GM12878 (cell line): ENCODE results near the gene CACNA1H.

Experiments
- CHD4 ChIP-seq: fragments of 200-600 bp; sonication (generic); IDR thresholded peaks from 2 replicates; pipeline ENCODE4 v1.6.1; 2016; ENCODE audit warnings: mild to moderate bottlenecking
- EP300 ChIP-seq, 2 experiments: fragments of 150-350 bp in 1 of 2; IDR thresholded peaks; 2 replicates each; pipeline ENCODE4 v1.6.1; 2011 to 2012; ENCODE audit warnings: low read depth in 2 of 2, low read length in 2 of 2, borderline replicate concordance in 1 of 2, improper control_type of control experiment in 1 of 2, inconsistent platforms in 1 of 2; ENCODE audit not compliant: control insufficient read depth in 1 of 2
- JUND ChIP-seq: IDR thresholded peaks from 2 replicates; pipeline ENCODE4 v1.6.1; 2012; ENCODE audit warnings: low read depth, mild to moderate bottlenecking, low read length, improper control_type of control experiment, moderate library complexity
- MTA2 ChIP-seq: fragments of 450-650 bp; IDR thresholded peaks from 2 replicates; pipeline ENCODE4 v1.6.1; 2016; ENCODE audit warnings: low read depth, mild to moderate bottlenecking, moderate library complexity
- RBBP5 ChIP-seq: fragments of 200-600 bp; sonication (generic); conservative IDR thresholded peaks from 2 replicates; pipeline ENCODE4 v1.6.1; 2016
- SIX5 ChIP-seq: IDR thresholded peaks from 2 replicates; pipeline ENCODE4 v1.6.1; 2011; ENCODE audit warnings: mild to moderate bottlenecking, low read depth, low read length, moderate library complexity; ENCODE audit not compliant: severe bottlenecking
- ZBED1 ChIP-seq: IDR thresholded peaks from 2 replicates; pipeline ENCODE4 v1.6.1; 2016; ENCODE audit warnings: borderline replicate concordance
- ZNF217 ChIP-seq: fragments of 450-650 bp; IDR thresholded peaks from 2 replicates; pipeline ENCODE4 v1.6.1; 2017; ENCODE audit warnings: antibody characterized with exemption, mild to moderate bottlenecking
- TF ChIP-seq, protein P1 (sequence below): fragments of 450-650 bp; formaldehyde crosslinking; IDR thresholded peaks from 2 replicates; pipeline ENCODE4 v1.4.0; 2020; ENCODE audit warnings: mild to moderate bottlenecking, moderate library complexity
- TF ChIP-seq, protein P2 (sequence below), 3 experiments: IDR thresholded peaks in 2 of 3; conservative IDR thresholded peaks in 1 of 3; 2 replicates each; pipeline ENCODE4 v1.5.1; 2011; ENCODE audit warnings: low read depth in 3 of 3, low read length in 3 of 3, mild to moderate bottlenecking in 3 of 3, control low read depth in 2 of 3, moderate library complexity in 2 of 3, inconsistent platforms in 1 of 3, mixed read lengths in 1 of 3; ENCODE audit not compliant: control insufficient read depth in 2 of 3, insufficient read depth in 1 of 3; ENCODE audit errors: extremely low read depth in 1 of 3
- TF ChIP-seq, protein P3 (sequence below): fragments of 450-650 bp; IDR thresholded peaks from 2 replicates; pipeline ENCODE4 v1.6.1; 2018; ENCODE audit warnings: borderline replicate concordance, mild to moderate bottlenecking; ENCODE audit not compliant: partially characterized antibody
- TF ChIP-seq, protein P4 (sequence below): fragments of 150-350 bp; IDR thresholded peaks from 2 replicates; pipeline ENCODE4 v1.6.1; 2014; ENCODE audit warnings: mild to moderate bottlenecking, low read depth, low read length

DNA sequence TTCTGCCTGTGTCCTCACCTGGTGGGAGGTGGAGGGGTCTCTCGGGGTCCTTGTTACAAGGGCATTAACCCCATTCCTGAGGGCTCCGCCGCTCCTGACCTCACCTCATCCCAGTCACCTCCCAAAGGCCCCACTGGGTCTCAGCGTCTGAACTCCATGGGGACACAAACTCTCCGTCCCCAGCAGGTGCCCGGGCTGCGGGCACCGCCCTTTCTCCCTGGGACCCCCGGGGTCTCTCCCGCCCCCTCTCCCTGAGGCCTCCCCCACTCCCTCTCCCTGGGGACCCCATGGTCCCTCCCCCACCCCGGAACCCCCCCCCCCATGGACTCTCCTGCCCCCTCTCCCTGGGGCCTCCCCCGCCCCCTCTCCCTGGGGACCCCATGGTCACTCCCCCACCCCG, 24.8 kb downstream of the CACNA1H start:
- TF ChIP-seq RBBP5 (no peak), JUND (no peak), EP300 (IDR thresholded peaks at IDR 0.05; ENCODE audit: borderline replicate concordance in 1 of 2, control insufficient read depth in 1 of 2, low read depth in 2 of 2, low read length in 2 of 2) (no peak), MTA2 (no peak), ZBED1 (no peak), SIX5 (no peak), CHD4 (no peak), ZNF217 (no peak)
- TF ChIP-seq, protein P1, sequence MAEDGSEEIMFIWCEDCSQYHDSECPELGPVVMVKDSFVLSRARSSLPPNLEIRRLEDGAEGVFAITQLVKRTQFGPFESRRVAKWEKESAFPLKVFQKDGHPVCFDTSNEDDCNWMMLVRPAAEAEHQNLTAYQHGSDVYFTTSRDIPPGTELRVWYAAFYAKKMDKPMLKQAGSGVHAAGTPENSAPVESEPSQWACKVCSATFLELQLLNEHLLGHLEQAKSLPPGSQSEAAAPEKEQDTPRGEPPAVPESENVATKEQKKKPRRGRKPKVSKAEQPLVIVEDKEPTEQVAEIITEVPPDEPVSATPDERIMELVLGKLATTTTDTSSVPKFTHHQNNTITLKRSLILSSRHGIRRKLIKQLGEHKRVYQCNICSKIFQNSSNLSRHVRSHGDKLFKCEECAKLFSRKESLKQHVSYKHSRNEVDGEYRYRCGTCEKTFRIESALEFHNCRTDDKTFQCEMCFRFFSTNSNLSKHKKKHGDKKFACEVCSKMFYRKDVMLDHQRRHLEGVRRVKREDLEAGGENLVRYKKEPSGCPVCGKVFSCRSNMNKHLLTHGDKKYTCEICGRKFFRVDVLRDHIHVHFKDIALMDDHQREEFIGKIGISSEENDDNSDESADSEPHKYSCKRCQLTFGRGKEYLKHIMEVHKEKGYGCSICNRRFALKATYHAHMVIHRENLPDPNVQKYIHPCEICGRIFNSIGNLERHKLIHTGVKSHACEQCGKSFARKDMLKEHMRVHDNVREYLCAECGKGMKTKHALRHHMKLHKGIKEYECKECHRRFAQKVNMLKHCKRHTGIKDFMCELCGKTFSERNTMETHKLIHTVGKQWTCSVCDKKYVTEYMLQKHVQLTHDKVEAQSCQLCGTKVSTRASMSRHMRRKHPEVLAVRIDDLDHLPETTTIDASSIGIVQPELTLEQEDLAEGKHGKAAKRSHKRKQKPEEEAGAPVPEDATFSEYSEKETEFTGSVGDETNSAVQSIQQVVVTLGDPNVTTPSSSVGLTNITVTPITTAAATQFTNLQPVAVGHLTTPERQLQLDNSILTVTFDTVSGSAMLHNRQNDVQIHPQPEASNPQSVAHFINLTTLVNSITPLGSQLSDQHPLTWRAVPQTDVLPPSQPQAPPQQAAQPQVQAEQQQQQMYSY (CRISPR knock-in tag) = no peak
- TF ChIP-seq, protein P2, sequence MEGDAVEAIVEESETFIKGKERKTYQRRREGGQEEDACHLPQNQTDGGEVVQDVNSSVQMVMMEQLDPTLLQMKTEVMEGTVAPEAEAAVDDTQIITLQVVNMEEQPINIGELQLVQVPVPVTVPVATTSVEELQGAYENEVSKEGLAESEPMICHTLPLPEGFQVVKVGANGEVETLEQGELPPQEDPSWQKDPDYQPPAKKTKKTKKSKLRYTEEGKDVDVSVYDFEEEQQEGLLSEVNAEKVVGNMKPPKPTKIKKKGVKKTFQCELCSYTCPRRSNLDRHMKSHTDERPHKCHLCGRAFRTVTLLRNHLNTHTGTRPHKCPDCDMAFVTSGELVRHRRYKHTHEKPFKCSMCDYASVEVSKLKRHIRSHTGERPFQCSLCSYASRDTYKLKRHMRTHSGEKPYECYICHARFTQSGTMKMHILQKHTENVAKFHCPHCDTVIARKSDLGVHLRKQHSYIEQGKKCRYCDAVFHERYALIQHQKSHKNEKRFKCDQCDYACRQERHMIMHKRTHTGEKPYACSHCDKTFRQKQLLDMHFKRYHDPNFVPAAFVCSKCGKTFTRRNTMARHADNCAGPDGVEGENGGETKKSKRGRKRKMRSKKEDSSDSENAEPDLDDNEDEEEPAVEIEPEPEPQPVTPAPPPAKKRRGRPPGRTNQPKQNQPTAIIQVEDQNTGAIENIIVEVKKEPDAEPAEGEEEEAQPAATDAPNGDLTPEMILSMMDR (IDR thresholded peaks at IDR 0.05 in 2 of 3, conservative IDR thresholded peaks at IDR 0.05 in 1 of 3; ENCODE audit: control insufficient read depth in 2 of 3, extremely low read depth in 1 of 3, insufficient read depth in 1 of 3, low read depth in 3 of 3, low read length in 3 of 3) = no peak
- TF ChIP-seq, protein P3, sequence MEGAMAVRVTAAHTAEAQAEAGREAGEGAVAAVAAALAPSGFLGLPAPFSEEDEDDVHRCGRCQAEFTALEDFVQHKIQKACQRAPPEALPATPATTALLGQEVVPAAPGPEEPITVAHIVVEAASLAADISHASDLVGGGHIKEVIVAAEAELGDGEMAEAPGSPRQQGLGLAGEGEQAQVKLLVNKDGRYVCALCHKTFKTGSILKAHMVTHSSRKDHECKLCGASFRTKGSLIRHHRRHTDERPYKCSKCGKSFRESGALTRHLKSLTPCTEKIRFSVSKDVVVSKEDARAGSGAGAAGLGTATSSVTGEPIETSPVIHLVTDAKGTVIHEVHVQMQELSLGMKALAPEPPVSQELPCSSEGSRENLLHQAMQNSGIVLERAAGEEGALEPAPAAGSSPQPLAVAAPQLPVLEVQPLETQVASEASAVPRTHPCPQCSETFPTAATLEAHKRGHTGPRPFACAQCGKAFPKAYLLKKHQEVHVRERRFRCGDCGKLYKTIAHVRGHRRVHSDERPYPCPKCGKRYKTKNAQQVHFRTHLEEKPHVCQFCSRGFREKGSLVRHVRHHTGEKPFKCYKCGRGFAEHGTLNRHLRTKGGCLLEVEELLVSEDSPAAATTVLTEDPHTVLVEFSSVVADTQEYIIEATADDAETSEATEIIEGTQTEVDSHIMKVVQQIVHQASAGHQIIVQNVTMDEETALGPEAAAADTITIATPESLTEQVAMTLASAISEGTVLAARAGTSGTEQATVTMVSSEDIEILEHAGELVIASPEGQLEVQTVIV = no peak
- TF ChIP-seq, protein P4, sequence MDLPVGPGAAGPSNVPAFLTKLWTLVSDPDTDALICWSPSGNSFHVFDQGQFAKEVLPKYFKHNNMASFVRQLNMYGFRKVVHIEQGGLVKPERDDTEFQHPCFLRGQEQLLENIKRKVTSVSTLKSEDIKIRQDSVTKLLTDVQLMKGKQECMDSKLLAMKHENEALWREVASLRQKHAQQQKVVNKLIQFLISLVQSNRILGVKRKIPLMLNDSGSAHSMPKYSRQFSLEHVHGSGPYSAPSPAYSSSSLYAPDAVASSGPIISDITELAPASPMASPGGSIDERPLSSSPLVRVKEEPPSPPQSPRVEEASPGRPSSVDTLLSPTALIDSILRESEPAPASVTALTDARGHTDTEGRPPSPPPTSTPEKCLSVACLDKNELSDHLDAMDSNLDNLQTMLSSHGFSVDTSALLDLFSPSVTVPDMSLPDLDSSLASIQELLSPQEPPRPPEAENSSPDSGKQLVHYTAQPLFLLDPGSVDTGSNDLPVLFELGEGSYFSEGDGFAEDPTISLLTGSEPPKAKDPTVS = no peak
